Measurements from ENCODE around the gene NKTR.

DNA sequence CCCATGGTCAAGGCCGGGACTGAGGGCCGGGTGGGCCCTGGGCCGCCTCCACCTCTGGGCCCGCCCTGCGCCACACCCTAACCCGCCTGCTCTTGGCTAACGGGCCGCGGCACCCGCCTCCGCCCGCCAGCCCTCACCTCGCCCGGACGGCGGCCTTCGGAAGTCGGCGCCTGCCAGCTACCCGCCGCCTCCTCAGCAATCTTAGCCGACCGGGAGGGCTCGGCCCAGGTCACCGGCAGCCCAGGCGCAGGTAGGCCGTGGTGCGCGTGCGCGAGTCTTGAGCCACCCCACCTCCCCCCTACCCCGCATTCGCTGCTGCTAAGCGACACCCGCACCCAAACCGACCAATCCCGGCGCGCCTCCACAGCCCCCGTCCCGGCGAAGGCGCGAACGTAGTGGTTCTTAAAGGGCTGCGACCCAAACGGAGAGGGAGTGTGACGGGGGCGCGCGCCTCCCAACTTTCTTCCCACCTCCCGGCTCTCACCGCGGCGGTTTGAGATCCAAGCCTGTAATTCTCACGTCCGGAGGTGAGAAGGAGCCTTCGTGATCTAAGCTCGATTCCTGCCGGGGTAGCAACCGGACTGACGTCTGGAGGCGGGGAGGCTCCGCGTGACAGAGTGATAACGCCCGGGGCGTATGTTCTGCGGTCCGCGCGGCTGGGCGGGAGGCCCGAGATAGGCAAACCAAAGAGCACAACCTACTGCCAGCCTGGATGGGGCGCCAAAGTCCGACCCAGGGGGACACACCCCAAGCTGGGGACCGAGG is 18.6 kb upstream of the NKTR start, which contains the start of gene SEC22C:
- TF ChIP-seq, protein P1, sequence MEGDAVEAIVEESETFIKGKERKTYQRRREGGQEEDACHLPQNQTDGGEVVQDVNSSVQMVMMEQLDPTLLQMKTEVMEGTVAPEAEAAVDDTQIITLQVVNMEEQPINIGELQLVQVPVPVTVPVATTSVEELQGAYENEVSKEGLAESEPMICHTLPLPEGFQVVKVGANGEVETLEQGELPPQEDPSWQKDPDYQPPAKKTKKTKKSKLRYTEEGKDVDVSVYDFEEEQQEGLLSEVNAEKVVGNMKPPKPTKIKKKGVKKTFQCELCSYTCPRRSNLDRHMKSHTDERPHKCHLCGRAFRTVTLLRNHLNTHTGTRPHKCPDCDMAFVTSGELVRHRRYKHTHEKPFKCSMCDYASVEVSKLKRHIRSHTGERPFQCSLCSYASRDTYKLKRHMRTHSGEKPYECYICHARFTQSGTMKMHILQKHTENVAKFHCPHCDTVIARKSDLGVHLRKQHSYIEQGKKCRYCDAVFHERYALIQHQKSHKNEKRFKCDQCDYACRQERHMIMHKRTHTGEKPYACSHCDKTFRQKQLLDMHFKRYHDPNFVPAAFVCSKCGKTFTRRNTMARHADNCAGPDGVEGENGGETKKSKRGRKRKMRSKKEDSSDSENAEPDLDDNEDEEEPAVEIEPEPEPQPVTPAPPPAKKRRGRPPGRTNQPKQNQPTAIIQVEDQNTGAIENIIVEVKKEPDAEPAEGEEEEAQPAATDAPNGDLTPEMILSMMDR (IDR thresholded peaks at IDR 0.05), result no peak; the same call in 1 of the 2 replicates
- TF ChIP-seq GABPA (IDR thresholded peaks at IDR 0.05; ENCODE audit: low read depth), result no peak
